Neural progenitor cell (in vitro differentiated cells): ENCODE results near the gene CDKN1A. TPM values are rescaled to one million over a fixed set of nuclear protein-coding genes. Genes with fewer than 3 reads are reported as not detected.
A peak's percentile ranks its signal among the peaks of the same experiment; 100 is the strongest.

Source experiments
- DNase-seq: peaks from one replicate; pipeline ENCODE4 v3.0.0-alpha.2; 2016; ENCODE audit warnings: low spot score
- H2AFZ ChIP-seq: fragments of 200-600 bp; sonication (generic); replicated peaks from 2 replicates; pipeline ENCODE4 v1.6.1; 2016; ENCODE audit warnings: antibody characterized with exemption
- H3F3A ChIP-seq: fragments of 200-600 bp; sonication (generic); 2 replicates; pipeline ENCODE4 v1.6.1; 2016; ENCODE audit warnings: antibody characterized with exemption, low read depth
- H3K27ac ChIP-seq: fragments of 200-600 bp; sonication (generic); 2 replicates; pipeline ENCODE4 v1.5.1; 2016; ENCODE audit warnings: mild to moderate bottlenecking
- H3K27me3 ChIP-seq: fragments of 200-600 bp; sonication (generic); 2 replicates; pipeline ENCODE4 v1.6.1; 2016; ENCODE audit warnings: mild to moderate bottlenecking, moderate library complexity
- H3K36me3 ChIP-seq: fragments of 200-600 bp; sonication (generic); 2 replicates; pipeline ENCODE4 v1.5.1; 2016
- H3K4me1 ChIP-seq: fragments of 200-600 bp; sonication (generic); 2 replicates; pipeline ENCODE4 v1.6.1; 2016; ENCODE audit warnings: mixed run types
- H3K4me2 ChIP-seq: fragments of 200-600 bp; sonication (generic); 2 replicates; pipeline ENCODE4 v1.6.1; 2016
- H3K4me3 ChIP-seq: fragments of 200-600 bp; sonication (generic); 2 replicates; pipeline ENCODE4 v1.5.1; 2016
- H3K79me2 ChIP-seq: fragments of 200-600 bp; sonication (generic); 2 replicates; pipeline ENCODE4 v1.6.1; 2016; ENCODE audit warnings: low read depth
- H3K9ac ChIP-seq: fragments of 200-600 bp; sonication (generic); 2 replicates; pipeline ENCODE4 v1.6.1; 2016
- H3K9me3 ChIP-seq: fragments of 200-600 bp; sonication (generic); 2 replicates; pipeline ENCODE4 v1.5.1; 2016; ENCODE audit warnings: low read depth
- H4K20me1 ChIP-seq: fragments of 200-600 bp; sonication (generic); 2 replicates; pipeline ENCODE4 v1.6.1; 2016; ENCODE audit warnings: low read depth
- H3K27ac Mint-ChIP-seq: 3 replicates; pipeline ENCODE4 v1.8.0; 2021; ENCODE audit warnings: mixed read lengths
- H3K27me3 Mint-ChIP-seq: 2 replicates; pipeline ENCODE4 v1.8.0; 2022; ENCODE audit warnings: low read depth, mild to moderate bottlenecking, inconsistent platforms, moderate library complexity, mixed read lengths; ENCODE audit not compliant: insufficient read depth
- H3K36me3 Mint-ChIP-seq: 3 replicates; pipeline ENCODE4 v1.8.0; 2021; ENCODE audit warnings: mixed read lengths
- H3K4me1 Mint-ChIP-seq: 3 replicates; pipeline ENCODE4 v1.8.0; 2021; ENCODE audit warnings: mixed read lengths
- H3K4me3 Mint-ChIP-seq: 3 replicates; pipeline ENCODE4 v1.8.0; 2021; ENCODE audit warnings: mild to moderate bottlenecking, moderate library complexity, mixed read lengths
- H3K9me3 Mint-ChIP-seq: 3 replicates; pipeline ENCODE4 v1.8.0; 2020; ENCODE audit warnings: mixed read lengths
- CTCF ChIP-seq: fragments of 200-600 bp; sonication (generic); IDR thresholded peaks from 2 replicates; pipeline ENCODE4 v1.5.1; 2017; ENCODE audit warnings: antibody characterized with exemption, mild to moderate bottlenecking
- EZH2 ChIP-seq: fragments of 200-600 bp; sonication (generic); IDR thresholded peaks from 2 replicates; pipeline ENCODE4 v1.6.1; 2017; ENCODE audit warnings: antibody characterized with exemption, mild to moderate bottlenecking, moderate library complexity
- EZH2phosphoT487 ChIP-seq: fragments of 200-600 bp; sonication (generic); IDR thresholded peaks from 2 replicates; pipeline ENCODE4 v1.6.1; 2017; ENCODE audit warnings: antibody characterized with exemption
- total RNA-seq: library from RNA; depleted of rRNA; stranded (reverse); fragments of >200 nt; gene quantifications from 2 replicates; pipeline ENCODE4 v1.2.3, GENCODE V29; 2015; ENCODE audit warnings: low replicate concordance

CDKN1A gene
- total RNA-seq, 1 donor from 2014 or later: 7.0 TPM

GRCh38 chr6:36656441-36656840, 22.1 kb upstream of the CDKN1A start:
- no peaks in the 10 kb centered on the region for H3K36me3 ChIP-seq
- H3K27me3 Mint-ChIP-seq: peaks cover 7% of the 10 kb centered on the region
- no peaks in the 10 kb centered on the region for H3K79me2 ChIP-seq
- peaks cover under 1% of the 10 kb centered on the region for H3F3A ChIP-seq
- no peak overlapping the region for H3K27ac ChIP-seq
- no peak overlapping the region for H3K4me2 ChIP-seq
- no peak overlapping the region for H3K4me3 ChIP-seq
- peaks cover 9% of the 10 kb centered on the region for H3K4me1 ChIP-seq
- peak overlapping the region; percentile 62 for H3K27ac Mint-ChIP-seq
- no peaks in the 10 kb centered on the region for H3K36me3 Mint-ChIP-seq
- H4K20me1 ChIP-seq: no peaks in the 10 kb centered on the region
- no peak overlapping the region for H2AFZ ChIP-seq
- no peak for DNase-seq
- H3K9me3 Mint-ChIP-seq: peaks cover 3% of the 10 kb centered on the region
- no peak overlapping the region for H3K4me3 Mint-ChIP-seq
- no peaks in the 10 kb centered on the region for H3K9me3 ChIP-seq
- peaks cover 7% of the 10 kb centered on the region for H3K4me1 Mint-ChIP-seq
- TF ChIP-seq EZH2phosphoT487 (no peak), CTCF (no peak), EZH2 (no peak)
- H3K27me3 ChIP-seq: peaks cover 21% of the 10 kb centered on the region
- H3K9ac ChIP-seq: no peak overlapping the region

GRCh38 chr6:36657271-36657670, 21.2 kb upstream of the CDKN1A start:
- Histone ChIP-seq H4K20me1 (no peaks in the 10 kb centered on the region), H3K4me3 (no peak overlapping the region), H3K36me3 (no peaks in the 10 kb centered on the region), H3K27me3 (peaks cover 21% of the 10 kb centered on the region), H3K27ac (no peak overlapping the region), H3F3A (peaks cover 6% of the 10 kb centered on the region), H3K9me3 (no peaks in the 10 kb centered on the region), H2AFZ (no peak overlapping the region), H3K79me2 (no peaks in the 10 kb centered on the region), H3K4me1 (peaks cover 9% of the 10 kb centered on the region), H3K9ac (no peak overlapping the region), H3K4me2 (no peak overlapping the region)
- Mint-ChIP-seq H3K27ac (no peak overlapping the region), H3K27me3 (peaks cover 5% of the 10 kb centered on the region), H3K4me3 (no peak overlapping the region), H3K9me3 (peaks cover 3% of the 10 kb centered on the region), H3K36me3 (no peaks in the 10 kb centered on the region), H3K4me1 (peaks cover 7% of the 10 kb centered on the region)
- TF ChIP-seq EZH2 (no peak), CTCF (no peak), EZH2phosphoT487 (no peak)
- no peak for DNase-seq

DNA sequence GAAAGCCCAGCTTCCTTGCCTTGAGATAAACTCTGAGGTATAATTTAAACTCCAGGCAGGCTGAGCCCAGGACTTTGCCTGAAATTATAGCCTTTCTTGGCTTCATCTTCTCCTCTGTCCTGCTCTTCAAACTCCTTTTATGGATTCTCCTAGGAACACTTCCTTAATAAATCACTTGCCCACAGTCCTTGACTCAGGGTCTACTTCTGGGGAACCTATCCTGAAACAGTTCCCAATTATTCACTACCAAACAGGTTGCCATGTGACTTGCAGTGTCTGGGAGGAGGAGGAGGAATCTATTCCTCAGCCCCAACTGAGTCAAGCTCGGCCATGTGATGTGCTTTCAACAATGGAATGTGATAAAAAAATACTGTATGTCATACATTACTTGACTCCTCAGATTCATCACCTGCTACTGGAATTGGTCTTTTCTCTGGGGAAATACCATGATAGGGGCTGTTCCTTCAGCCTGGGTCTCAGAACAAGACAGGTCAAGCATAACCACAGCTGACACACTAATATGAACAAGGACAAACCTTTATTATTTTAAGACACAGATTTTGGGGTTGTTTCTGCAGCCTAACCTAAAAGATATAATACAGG, 20.5 kb upstream of the CDKN1A start:
- Histone ChIP-seq H3K4me2 (no peak overlapping the region), H3F3A (peaks cover 6% of the 10 kb centered on the region), H3K36me3 (no peaks in the 10 kb centered on the region), H2AFZ (no peak overlapping the region), H3K4me3 (no peak overlapping the region), H3K9me3 (no peaks in the 10 kb centered on the region), H3K79me2 (no peaks in the 10 kb centered on the region), H3K9ac (no peak overlapping the region), H3K4me1 (peaks cover 17% of the 10 kb centered on the region), H4K20me1 (no peaks in the 10 kb centered on the region), H3K27me3 (peaks cover 21% of the 10 kb centered on the region), H3K27ac (no peak overlapping the region)
- no peaks in the 10 kb centered on the region for H3K36me3 Mint-ChIP-seq
- peaks cover 3% of the 10 kb centered on the region for H3K9me3 Mint-ChIP-seq
- TF ChIP-seq CTCF (no peak), EZH2 (no peak)
- H3K4me3 Mint-ChIP-seq: no peak overlapping the region
- peaks cover 8% of the 10 kb centered on the region for H3K4me1 Mint-ChIP-seq
- DNase-seq: no peak
- H3K27me3 Mint-ChIP-seq: peaks cover 3% of the 10 kb centered on the region
- no peak overlapping the region for H3K27ac Mint-ChIP-seq
